Omental fat pad (tissue), 4 donors: ENCODE results near the gene PTPRF. TPM values are rescaled to one million over a fixed set of nuclear protein-coding genes. Genes with fewer than 3 reads are reported as not detected.
A peak's percentile ranks its signal among the peaks of the same experiment; 100 is the strongest.

Source experiments
- ATAC-seq: fragments of 150-250 bp; one replicate; pipeline ENCODE4 v1.9.1; 2016; ENCODE audit warnings: mild to moderate bottlenecking, moderate library complexity; ENCODE audit not compliant: low FRiP score
- DNase-seq: peaks from one replicate; pipeline ENCODE4 v3.0.0-alpha.2; 2019; ENCODE audit warnings: low spot score
- CTCF ChIP-seq, 3 donors: fragments of 450-650 bp; IDR thresholded peaks; one replicate each; pipeline ENCODE4 v1.5.1; 2016 to 2017; ENCODE audit warnings: antibody characterized with exemption in 3 of 3, mild to moderate bottlenecking in 3 of 3, moderate library complexity in 2 of 3
- total RNA-seq, 4 donors: library from RNA; depleted of rRNA; stranded (reverse); fragments of >200 nt; gene quantifications; one replicate each; pipeline ENCODE4 v1.1.0, GENCODE V29; 2016

The PTPRF gene
- total RNA-seq, 4 donors from 2014 or later, result 79.1 to 176 (median 139) TPM

- peak; percentile 3 for ATAC-seq
- DNase-seq, result no peak
- TF ChIP-seq CTCF (IDR thresholded peaks at IDR 0.05), result no peak
Observed at GRCh38 chr1:43611950-43612349, 81.3 kb downstream of the PTPRF start.

GRCh38 chr1:43612406-43612805, 81.7 kb downstream of the PTPRF start:
- no peak for ATAC-seq
- DNase-seq, result no peak
- TF ChIP-seq CTCF (IDR thresholded peaks at IDR 0.05), result no peak

GRCh38 chr1:43613075-43613942, 82.6 kb downstream of the PTPRF start:
- TF ChIP-seq CTCF (IDR thresholded peaks at IDR 0.05), result no peak
- ATAC-seq (no peak), DNase-seq (no peak)

- no peak for ATAC-seq
- TF ChIP-seq CTCF (IDR thresholded peaks at IDR 0.05), result no peak
Observed at GRCh38 chr1:43614211-43614610, 83.5 kb downstream of the PTPRF start.

GRCh38 chr1:43614891-43615290, 84.2 kb downstream of the PTPRF start:
- TF ChIP-seq CTCF (IDR thresholded peaks at IDR 0.05), result no peak
- no peak for ATAC-seq
- no peak for DNase-seq

More at GRCh38 chr1:43614211-43614610, 83.5 kb downstream of the PTPRF start:
- DNase-seq, result no peak

- DNase-seq (no peak), ATAC-seq (no peak)
- TF ChIP-seq CTCF (IDR thresholded peaks at IDR 0.05), result no peak
Observed at GRCh38 chr1:43616383-43616782, 85.7 kb downstream of the PTPRF start.

- DNase-seq (no peak), ATAC-seq (no peak)
- no peak for TF ChIP-seq CTCF (IDR thresholded peaks at IDR 0.05)
Observed at GRCh38 chr1:43617011-43617410, 86.3 kb downstream of the PTPRF start.
